NCI-H2171 treated with DMSO at 0.1 percent for 48 hours (cell line): ENCODE data around the gene CFAP92.

ENCODE experiments used
- DNase-seq: peaks from one replicate; lab custom pipeline; 2025; lab: John Stamatoyannopoulos, UW

The CFAP92 gene

GRCh38 chr3:128987302-128988100, 6.4 kb downstream of the CFAP92 start:
- no peak for DNase-seq

- DNase-seq, result no peak
Measured at GRCh38 chr3:128984596-128984995, 9.3 kb downstream of the CFAP92 start.

DNA sequence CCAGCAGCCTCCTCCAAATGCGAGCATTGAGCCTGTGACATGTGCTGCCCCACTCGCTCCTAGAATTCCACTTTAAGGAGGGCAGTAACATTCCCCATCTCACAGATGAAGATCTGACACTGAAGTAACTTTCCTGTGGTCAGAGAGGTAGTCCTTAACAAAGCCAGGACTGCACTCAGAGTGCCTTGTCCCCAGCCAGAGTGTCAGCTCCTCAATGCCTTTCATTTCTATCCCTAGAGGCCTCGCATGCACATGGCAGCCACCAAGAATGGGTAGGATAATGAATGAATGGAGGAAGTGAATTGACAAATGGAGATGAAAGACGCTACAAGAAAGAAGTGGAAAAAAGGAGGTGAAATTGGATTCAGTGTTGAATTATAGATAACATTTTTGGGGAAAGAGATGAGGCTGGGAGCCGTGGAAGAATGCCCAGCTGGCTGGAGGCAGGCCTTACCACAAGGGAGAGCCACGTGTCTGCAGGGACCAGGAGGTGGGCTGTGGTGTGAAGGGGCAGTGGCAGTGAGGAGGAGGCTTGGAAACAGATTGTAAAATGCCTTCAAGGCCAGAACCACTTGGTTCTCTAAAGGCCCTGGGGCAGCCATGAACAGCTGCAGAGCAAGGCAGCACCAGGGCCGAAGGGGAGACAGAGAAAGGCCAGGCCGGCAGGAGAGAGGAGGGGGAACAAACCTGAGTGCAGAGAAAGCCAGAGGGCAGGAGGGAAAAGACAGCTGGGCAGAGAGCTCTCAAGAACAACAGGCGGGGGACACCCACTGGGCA, 10.4 kb downstream of the CFAP92 start:
- DNase-seq, result no peak

DNA sequence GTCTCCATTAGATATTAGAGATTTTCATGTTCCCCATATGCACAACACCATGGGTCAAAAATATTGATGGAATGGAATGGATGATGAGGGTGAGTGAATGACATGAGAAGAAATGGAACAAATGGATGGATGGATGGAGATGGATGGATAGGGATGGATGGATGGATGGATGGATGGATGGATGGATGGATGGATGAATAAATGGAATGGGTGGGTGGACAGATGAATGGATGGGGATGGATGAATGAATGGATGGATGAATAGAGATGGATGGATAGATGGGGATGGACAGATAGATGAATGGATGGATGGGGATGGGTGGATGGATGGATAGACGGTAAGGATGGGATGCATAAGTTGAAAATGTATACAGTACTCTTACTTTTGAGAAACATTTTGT, 18.6 kb downstream of the CFAP92 start:
- DNase-seq, result no peak

- no peak for DNase-seq
Measured at GRCh38 chr3:128973988-128974564, 19.8 kb downstream of the CFAP92 start.

- no peak for DNase-seq
Measured at GRCh38 chr3:128971421-128972100, 22.3 kb downstream of the CFAP92 start.

DNA sequence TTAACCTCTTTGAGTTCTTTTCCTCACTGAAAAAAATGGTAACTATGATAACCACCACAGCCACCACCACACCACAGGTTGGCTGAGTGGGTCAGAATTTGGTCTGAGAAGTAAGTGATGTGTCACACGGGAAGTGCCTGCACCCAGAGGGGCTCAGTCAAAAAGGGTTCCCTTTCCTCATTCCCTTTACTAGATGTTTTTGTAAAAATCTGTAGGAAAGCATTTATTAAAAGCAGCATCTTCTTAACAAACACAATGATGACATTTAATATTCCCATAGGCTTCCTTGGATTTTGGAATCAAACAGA, 23.2 kb downstream of the CFAP92 start:
- DNase-seq, result no peak

DNA sequence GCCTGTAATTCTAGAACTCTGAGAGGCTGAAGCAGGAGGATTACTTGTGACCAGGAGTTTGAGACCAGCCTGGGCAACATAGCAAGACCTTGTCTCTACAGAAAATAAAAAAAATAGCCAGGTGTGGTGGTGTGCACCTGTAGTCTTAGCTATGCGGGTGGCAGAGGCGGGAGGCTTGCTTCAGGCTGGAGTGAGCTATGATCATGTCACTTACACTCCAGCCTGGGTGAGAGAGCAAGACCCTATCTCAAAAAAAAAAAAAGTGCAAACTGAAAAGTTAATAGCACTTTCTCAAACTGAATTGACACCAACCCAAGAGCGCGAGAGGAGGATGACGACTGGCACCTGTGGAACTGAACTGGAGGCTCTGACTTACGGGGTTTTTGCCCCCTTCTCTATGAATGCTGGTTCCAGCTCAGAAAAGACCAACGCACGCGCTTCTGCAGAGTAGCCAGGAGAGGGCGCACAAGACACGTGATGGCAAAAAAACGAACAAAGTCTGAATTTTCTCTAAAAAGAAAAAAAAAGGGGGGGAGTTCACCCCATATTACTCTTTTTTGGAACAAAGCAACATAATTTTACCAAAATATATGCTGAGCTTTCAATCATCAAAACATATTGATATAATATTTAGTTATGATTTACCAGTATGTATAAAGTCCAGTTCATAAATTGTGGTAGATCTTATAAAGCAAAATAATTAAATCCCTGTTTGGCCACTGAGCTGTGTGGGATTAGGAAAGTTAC, 23.7 kb downstream of the CFAP92 start:
- DNase-seq, result peak; percentile 59

GRCh38 chr3:128967748-128968355, 26.0 kb downstream of the CFAP92 start:
- DNase-seq, result no peak

- no peak for DNase-seq
Measured at GRCh38 chr3:128965818-128966217, 28.1 kb downstream of the CFAP92 start.

DNA sequence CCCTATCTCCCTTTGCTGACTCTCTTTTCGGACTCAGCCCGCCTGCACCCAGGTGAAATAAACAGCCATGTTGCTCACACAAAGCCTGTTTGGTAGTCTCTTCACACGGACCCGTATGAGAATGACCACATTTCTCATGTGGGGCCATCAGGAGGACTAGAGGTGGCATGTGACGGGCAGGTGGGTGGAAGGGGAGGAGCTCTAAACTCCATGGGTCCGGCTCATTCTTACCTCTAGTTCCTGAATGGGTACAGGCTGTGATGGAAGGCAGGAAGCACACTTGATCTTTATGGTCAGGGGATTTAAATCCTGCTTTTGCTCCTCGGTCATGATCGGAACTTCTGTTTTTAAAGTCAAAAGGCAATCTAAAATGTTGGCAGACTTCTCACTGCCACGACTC, 28.6 kb downstream of the CFAP92 start:
- DNase-seq, result no peak

- DNase-seq, result no peak
Measured at GRCh38 chr3:128956440-128956839, 37.4 kb downstream of the CFAP92 start.

GRCh38 chr3:128950223-128950938, 43.5 kb downstream of the CFAP92 start:
- DNase-seq, result peak; percentile 34

- DNase-seq, result no peak
Measured at GRCh38 chr3:128949158-128949557, 44.7 kb downstream of the CFAP92 start.

GRCh38 chr3:128946411-128946810, 47.5 kb downstream of the CFAP92 start:
- DNase-seq, result no peak

- DNase-seq, result no peak
Measured at GRCh38 chr3:128945878-128946175, 48.0 kb downstream of the CFAP92 start.

GRCh38 chr3:128945041-128945877, 48.6 kb downstream of the CFAP92 start:
- no peak for DNase-seq

GRCh38 chr3:128942161-128942952, 51.5 kb downstream of the CFAP92 start:
- DNase-seq, result no peak

GRCh38 chr3:128940252-128940651, 53.6 kb downstream of the CFAP92 start:
- DNase-seq, result no peak
